ENCODE data around the gene TMEM91. TPM values are rescaled to one million over a fixed set of nuclear protein-coding genes. Genes with fewer than 3 reads are reported as not detected.

The TMEM91 gene
- total and polyA plus RNA-seq, 2 experiments from 2014 or later: 27.5 to 51.8 TPM

DNA sequence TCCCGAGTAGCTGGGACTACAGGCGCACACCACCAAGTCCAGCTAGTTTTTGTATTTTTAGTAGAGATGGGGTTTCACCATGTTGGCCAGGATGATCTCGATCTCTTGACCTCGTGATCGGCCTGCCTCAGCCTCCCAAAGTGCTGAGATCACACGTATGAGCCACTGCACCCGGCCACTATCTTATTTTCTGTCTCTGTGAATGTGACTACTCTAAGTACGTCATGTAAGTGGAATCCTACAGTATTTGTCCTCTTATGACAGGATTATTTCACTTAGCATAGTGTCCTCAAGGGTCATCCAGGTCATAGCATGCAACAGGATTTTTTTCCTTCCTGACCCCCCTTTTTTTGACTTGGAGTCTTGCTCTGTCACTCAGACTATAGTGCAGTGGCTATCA lies 4.8 kb upstream of the TMEM91 start:
- Histone ChIP-seq H3K36me3 (replicated peaks; ENCODE audit: insufficient read depth, low read depth) (no peaks in the 10 kb centered on the region), H2AFZ (no peak overlapping the region), H3K4me1 (ENCODE audit: insufficient read depth) (peaks cover 25% of the 10 kb centered on the region), H4K20me1 (ENCODE audit: insufficient read depth, poor library complexity, severe bottlenecking) (peaks cover 4% of the 10 kb centered on the region), H3K27me3 (no peaks in the 10 kb centered on the region), H3K27ac (no peak overlapping the region), H3K9me2 (replicated peaks; ENCODE audit: insufficient read depth) (no peaks in the 10 kb centered on the region), H3K79me2 (peaks cover 56% of the 10 kb centered on the region), H3K4me2 (no peak overlapping the region), H3K9me3 (ENCODE audit: low read depth) (no peaks in the 10 kb centered on the region), H3K4me3 (no peak overlapping the region)
- WGBS (ENCODE audit: low lambda C conversion rate, missing lambda C conversion rate): 95% methylated on average over 8 of the region's 8 CpGs
- TF ChIP-seq, protein P1, sequence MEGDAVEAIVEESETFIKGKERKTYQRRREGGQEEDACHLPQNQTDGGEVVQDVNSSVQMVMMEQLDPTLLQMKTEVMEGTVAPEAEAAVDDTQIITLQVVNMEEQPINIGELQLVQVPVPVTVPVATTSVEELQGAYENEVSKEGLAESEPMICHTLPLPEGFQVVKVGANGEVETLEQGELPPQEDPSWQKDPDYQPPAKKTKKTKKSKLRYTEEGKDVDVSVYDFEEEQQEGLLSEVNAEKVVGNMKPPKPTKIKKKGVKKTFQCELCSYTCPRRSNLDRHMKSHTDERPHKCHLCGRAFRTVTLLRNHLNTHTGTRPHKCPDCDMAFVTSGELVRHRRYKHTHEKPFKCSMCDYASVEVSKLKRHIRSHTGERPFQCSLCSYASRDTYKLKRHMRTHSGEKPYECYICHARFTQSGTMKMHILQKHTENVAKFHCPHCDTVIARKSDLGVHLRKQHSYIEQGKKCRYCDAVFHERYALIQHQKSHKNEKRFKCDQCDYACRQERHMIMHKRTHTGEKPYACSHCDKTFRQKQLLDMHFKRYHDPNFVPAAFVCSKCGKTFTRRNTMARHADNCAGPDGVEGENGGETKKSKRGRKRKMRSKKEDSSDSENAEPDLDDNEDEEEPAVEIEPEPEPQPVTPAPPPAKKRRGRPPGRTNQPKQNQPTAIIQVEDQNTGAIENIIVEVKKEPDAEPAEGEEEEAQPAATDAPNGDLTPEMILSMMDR (IDR thresholded peaks at IDR 0.05; ENCODE audit: poor library complexity): no peak
- no peak for TF ChIP-seq EZH2phosphoT487 (IDR thresholded peaks at IDR 0.05; ENCODE audit: low read depth, severe bottlenecking, unreplicated experiment)
- TF ChIP-seq EZH2 (IDR thresholded peaks at IDR 0.05; ENCODE audit: borderline replicate concordance): no peak
- no peak for DNase-seq (ENCODE audit: low spot score)

DNA sequence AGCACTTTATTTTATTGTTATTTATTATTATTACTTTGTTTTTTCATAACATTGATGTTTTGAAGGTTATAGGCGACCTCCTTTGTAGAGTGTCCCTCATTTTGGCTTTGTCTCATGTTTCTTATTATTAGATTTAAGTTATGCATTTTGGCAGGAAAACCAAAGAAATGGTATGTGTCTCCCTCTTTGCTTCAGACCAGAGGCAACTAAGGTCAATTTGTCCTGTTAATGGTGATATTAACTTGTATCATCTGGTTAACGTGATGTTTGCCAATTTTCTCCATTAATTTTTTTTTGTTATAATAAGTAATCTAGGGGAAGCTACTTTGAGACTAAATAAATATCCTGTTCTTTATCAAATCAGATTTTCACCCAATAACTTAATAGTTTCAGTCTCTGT lies 3.8 kb upstream of the TMEM91 start:
- Histone ChIP-seq H3K4me2 (no peak overlapping the region), H3K9me2 (replicated peaks; ENCODE audit: insufficient read depth) (no peaks in the 10 kb centered on the region), H3K36me3 (replicated peaks; ENCODE audit: insufficient read depth, low read depth) (no peaks in the 10 kb centered on the region), H3K27ac (no peak overlapping the region), H3K27me3 (no peaks in the 10 kb centered on the region), H3K4me1 (ENCODE audit: insufficient read depth) (peaks cover 21% of the 10 kb centered on the region), H3K4me3 (no peak overlapping the region), H4K20me1 (ENCODE audit: insufficient read depth, poor library complexity, severe bottlenecking) (peaks cover 4% of the 10 kb centered on the region), H3K9me3 (ENCODE audit: low read depth) (no peaks in the 10 kb centered on the region), H2AFZ (no peak overlapping the region), H3K79me2 (peaks cover 52% of the 10 kb centered on the region)
- WGBS (ENCODE audit: low lambda C conversion rate, missing lambda C conversion rate): 86% methylated on average over 2 of the region's 2 CpGs
- TF ChIP-seq EZH2 (IDR thresholded peaks at IDR 0.05; ENCODE audit: borderline replicate concordance) (no peak), EZH2phosphoT487 (IDR thresholded peaks at IDR 0.05; ENCODE audit: low read depth, severe bottlenecking, unreplicated experiment) (no peak)
- TF ChIP-seq, protein P1 (IDR thresholded peaks at IDR 0.05; ENCODE audit: poor library complexity): no peak
- no peak for DNase-seq (ENCODE audit: low spot score)

DNA sequence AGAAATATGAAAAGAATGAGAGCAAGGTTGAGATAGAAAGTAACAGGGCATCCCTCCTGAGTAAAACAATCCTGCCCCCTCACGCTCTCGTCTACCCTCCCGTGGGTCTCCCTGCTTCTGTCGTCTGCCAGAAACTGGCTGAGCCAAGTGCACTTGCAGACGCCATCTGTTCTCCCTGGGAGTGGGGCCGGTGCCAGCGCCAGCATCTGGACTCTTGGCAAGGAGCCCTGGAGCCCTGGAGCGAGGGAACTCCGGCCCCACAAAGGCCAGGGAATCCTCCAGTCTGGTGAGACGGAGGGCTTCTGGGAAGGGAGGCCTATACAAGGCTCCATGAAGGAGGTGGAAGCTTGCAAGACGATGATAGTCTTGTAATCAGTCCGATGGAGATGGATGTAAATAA lies 2.3 kb upstream of the TMEM91 start:
- peak overlapping the region; percentile 51 for H3K4me2 ChIP-seq
- TF ChIP-seq EZH2 (IDR thresholded peaks at IDR 0.05; ENCODE audit: borderline replicate concordance) (no peak), EZH2phosphoT487 (IDR thresholded peaks at IDR 0.05; ENCODE audit: low read depth, severe bottlenecking, unreplicated experiment) (no peak)
- TF ChIP-seq, protein P1 (IDR thresholded peaks at IDR 0.05; ENCODE audit: poor library complexity): no peak
- H3K36me3 ChIP-seq (replicated peaks; ENCODE audit: insufficient read depth, low read depth): no peaks in the 10 kb centered on the region
- no peak overlapping the region for H2AFZ ChIP-seq
- H3K27ac ChIP-seq: peak overlapping the region; percentile 67
- H3K27me3 ChIP-seq: no peaks in the 10 kb centered on the region
- no peaks in the 10 kb centered on the region for H3K9me2 ChIP-seq (replicated peaks; ENCODE audit: insufficient read depth)
- 58% methylated on average over 12 of the region's 12 CpGs for WGBS (ENCODE audit: low lambda C conversion rate, missing lambda C conversion rate)
- no peak overlapping the region for H3K4me3 ChIP-seq
- no peaks in the 10 kb centered on the region for H3K9me3 ChIP-seq (ENCODE audit: low read depth)
- H3K79me2 ChIP-seq: peaks cover 46% of the 10 kb centered on the region
- H3K4me1 ChIP-seq (ENCODE audit: insufficient read depth): peaks cover 14% of the 10 kb centered on the region
- H4K20me1 ChIP-seq (ENCODE audit: insufficient read depth, poor library complexity, severe bottlenecking): peaks cover 4% of the 10 kb centered on the region
- DNase-seq (ENCODE audit: low spot score): peak; percentile 87

DNA sequence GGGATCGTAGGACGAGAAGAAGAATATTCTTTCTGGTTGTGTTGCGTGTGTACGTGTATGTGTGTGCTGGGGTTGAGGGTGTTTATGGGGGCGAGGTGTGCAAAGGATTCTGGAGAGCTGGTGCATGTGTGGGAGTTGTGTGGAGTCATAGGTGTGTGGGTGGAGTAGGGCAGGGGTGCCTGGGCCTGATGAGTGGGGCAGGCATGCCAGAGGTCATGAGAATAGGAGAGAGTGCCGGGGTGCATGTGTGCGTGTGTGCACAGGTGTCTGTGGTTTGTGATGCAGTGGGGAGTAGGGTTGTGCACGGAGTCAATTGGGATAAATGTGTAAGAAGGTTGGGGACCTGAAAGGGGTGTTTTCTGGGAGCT lies 649 bp downstream of the TMEM91 start:
- H3K9me2 ChIP-seq (replicated peaks; ENCODE audit: insufficient read depth): no peaks in the 10 kb centered on the region
- H3K4me3 ChIP-seq: peak overlapping the region; percentile 80
- peak overlapping the region; percentile 74 for H3K27ac ChIP-seq
- no peaks in the 10 kb centered on the region for H3K27me3 ChIP-seq
- H3K36me3 ChIP-seq (replicated peaks; ENCODE audit: insufficient read depth, low read depth): no peaks in the 10 kb centered on the region
- H4K20me1 ChIP-seq (ENCODE audit: insufficient read depth, poor library complexity, severe bottlenecking): peaks cover 4% of the 10 kb centered on the region
- H3K4me2 ChIP-seq: peak overlapping the region; percentile 95
- 65% methylated on average over 8 of the region's 8 CpGs for WGBS (ENCODE audit: low lambda C conversion rate, missing lambda C conversion rate)
- peaks cover 21% of the 10 kb centered on the region for H3K79me2 ChIP-seq
- H3K4me1 ChIP-seq (ENCODE audit: insufficient read depth): peaks cover 14% of the 10 kb centered on the region
- peak overlapping the region; percentile 92 for H2AFZ ChIP-seq
- no peaks in the 10 kb centered on the region for H3K9me3 ChIP-seq (ENCODE audit: low read depth)
- DNase-seq (ENCODE audit: low spot score): no peak
- TF ChIP-seq EZH2phosphoT487 (IDR thresholded peaks at IDR 0.05; ENCODE audit: low read depth, severe bottlenecking, unreplicated experiment) (no peak), EZH2 (IDR thresholded peaks at IDR 0.05; ENCODE audit: borderline replicate concordance) (no peak)
- TF ChIP-seq, protein P1 (IDR thresholded peaks at IDR 0.05; ENCODE audit: poor library complexity): no peak
